Middle frontal gyrus (tissue), 1 donor: ENCODE results near the gene BMPER.
"Not testable (repeated sequence)": the region's sequence is repeated elsewhere in the genome, so short reads cannot be mapped to it uniquely, and the experiment has no call there.

ENCODE experiments used
- DNase-seq: peaks from one replicate; pipeline ENCODE4 v3.0.0-alpha.2; 2015; ENCODE audit warnings: low spot score; ENCODE audit errors: extremely low spot score

The BMPER gene

DNA sequence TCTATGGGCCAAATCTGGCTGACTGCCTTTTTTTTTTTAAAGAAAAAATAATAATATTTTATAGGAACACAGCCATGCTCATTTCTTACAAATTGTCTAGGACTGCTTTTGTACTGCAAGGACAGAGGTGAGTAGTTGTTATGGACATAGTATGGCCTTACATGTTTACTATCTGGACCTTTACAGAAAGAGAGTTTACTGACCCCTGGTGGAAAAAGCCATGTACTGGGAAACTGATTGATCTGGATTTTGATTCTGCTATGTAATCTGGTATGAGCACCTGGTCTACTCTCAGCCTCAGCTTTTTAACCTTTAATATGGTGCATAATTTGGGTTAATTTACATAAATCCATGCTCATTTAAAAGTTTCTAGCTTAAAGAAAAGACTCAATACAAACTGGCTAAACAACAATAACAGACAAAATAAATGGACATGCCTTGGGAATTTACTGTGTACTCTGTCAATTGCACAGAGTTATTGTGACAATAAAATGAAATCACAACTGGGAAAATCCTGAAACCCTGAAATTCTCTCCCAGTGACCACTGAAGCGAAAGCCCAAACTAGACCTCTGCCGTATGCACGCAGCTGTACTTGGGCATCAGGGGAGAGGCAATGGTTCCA, 260.7 kb downstream of the BMPER start:
- no peak for DNase-seq

DNA sequence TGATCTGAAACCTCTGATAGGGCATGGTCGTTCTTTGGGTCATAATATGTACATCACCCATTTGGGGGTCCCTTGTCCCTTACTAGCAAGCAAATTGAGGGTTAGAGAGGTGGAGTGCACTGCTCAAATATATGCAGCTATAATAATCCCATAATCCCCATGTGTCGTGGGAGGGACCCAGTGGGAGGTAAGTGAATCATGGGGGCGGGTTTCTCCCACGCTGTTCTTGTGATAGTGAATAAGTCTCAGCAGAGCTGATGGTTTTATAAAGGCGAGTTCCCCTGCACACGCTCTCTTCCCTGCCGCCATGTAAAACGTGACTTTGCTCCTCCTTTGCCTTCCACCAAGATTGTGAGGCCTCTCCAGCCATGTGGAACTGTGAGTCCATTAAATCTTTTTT, 262.7 kb downstream of the BMPER start:
- no peak for DNase-seq

- DNase-seq = not testable (repeated sequence)
These were observed 269.6 kb downstream of the BMPER start for GRCh38 chr7:34174688-34175616.

DNA sequence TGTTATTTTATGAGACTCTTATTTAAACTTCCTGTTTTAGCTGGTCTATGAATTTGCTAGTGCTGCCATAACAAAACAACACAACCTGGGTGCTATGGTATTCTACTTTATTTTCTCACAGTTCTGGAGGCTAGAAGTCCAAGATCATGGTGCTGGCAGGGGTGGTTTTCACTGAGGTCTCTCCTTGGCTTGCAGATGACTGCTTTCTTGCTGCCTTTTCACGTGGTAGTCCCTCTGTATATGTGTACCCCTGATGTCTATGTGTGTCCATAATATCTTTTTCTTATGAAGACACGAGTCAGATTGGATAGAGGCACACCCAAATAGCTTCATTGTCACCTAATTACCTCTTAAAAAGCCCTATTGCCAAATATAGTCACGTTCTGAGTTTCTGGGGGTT, 270.5 kb downstream of the BMPER start:
- DNase-seq = no peak

GRCh38 chr7:34177476-34177875, 272.1 kb downstream of the BMPER start:
- DNase-seq = no peak

GRCh38 chr7:34181271-34181958, 276.1 kb downstream of the BMPER start:
- DNase-seq = no peak

GRCh38 chr7:34184466-34184865, 279.1 kb downstream of the BMPER start:
- DNase-seq = no peak

DNA sequence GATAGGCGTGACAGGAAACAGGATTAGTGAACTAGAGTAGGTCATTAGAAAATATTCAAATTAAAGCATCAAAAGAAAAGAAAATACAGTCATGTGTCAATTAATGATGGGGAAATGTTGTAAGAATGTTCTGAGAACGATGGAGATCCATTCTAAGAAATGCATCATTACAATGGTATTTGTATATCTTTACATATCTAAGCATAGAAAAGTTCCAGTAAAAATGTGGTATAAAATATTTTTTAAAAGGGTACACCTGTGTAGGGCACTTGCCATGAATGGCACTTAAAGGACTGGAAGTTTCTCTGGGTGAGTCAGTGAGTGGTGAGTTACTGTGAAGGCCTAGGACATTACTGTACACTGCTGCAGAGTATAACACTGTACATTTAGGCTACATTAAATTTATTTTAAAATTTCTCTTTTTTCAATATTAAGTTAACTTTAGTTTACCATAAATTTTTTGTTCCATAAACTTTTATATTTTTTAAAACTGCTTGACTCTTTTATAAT, 282.5 kb downstream of the BMPER start:
- DNase-seq = no peak

DNA sequence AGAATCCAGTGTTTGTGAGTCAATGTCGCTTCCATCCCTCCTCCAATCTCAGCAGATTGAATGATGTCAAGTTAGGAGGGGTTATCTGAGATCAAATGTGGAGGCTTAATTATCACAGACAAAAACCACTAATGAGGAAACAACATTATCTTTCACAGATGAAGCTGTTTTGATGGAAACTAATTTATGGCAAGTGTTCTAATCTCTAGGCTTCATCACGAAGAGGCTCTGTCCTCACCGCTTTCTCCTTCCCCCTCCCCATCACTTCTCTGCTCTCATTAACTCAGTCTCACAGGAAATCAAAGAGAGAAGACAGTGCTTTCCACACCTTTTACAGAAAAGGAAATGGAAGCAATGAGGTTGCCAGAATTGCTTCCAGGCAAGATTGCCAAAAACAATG, 283.7 kb downstream of the BMPER start:
- DNase-seq = no peak

GRCh38 chr7:34190299-34190698, 285.0 kb downstream of the BMPER start:
- DNase-seq = no peak

GRCh38 chr7:34191162-34191561, 285.8 kb downstream of the BMPER start:
- no peak for DNase-seq

GRCh38 chr7:34191771-34192479, 286.6 kb downstream of the BMPER start:
- DNase-seq = peak; percentile 18

DNA sequence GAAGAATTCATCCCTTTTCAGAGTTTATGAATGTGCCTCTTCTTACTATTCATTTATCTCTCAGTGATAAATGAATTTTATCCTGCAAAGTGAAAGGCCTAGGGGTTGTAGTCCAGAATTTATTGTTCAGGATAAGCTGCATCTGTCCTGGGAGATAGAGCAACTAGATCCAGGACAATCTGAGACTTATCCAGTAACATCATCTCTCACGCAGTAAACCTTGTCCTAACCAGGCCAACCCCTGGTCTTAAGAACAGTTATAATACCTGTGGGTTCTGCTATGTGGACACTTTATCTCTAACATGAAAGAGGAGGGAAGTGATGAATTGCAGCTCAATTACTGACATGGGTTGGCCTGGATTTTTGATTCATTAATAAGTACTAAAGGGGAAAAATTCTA, 287.6 kb downstream of the BMPER start:
- no peak for DNase-seq

DNA sequence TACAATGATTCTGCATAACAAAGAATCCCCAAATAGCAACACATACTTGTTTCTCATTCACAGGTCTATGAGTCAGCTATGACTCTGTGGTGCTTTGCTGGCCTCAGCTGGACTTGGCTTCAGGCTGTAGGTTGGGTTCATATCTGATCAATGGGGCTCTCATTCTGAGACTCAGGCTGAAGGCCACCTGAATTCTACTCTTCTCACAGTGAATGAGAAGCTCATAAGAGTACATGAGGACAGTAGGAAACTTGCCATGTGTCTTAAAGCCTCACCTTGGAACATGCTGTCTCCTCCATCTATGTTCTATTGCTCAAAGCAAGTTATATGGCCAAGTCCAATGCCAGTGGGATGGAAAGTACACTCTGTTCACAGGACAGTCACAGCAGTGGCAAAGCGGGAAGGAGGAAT, 292.9 kb downstream of the BMPER start:
- DNase-seq = no peak
